HG02885 (cell line): ENCODE measurements around the gene C17orf107.
"Not testable (repeated sequence)": the region's sequence is repeated elsewhere in the genome, so short reads cannot be mapped to it uniquely, and the experiment has no call there.

Source experiments
- ATAC-seq: cut with Tn5 transposase; IDR thresholded peaks from one replicate; pipeline ENCODE4 v1.9.1; 2021; ENCODE audit warnings: mild to moderate bottlenecking; ENCODE audit not compliant: unreplicated experiment, poor library complexity

Gene C17orf107

GRCh38 chr17:4898351-4898750 lies 985 bp upstream of the C17orf107 start:
- ATAC-seq, result no peak

DNA sequence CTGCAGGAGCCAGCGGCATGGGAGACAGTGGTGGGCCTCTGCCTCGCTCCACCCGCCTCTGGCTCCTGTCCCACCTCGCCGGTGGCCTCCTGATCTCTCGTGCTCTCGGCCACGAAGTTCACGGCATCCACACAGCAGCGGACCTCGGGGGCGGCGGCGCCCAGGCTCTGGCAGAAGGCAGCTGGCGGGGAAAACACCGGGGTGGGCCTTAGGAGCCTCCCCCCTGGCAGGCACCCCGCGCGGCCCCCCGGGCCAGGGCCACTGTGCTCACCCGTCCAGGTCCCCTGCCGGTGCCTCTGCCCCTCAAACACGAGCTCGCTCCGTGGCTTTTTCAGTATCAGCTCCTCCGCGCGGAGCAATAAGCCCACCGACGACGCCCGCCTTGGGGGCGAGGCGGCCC lies 409 bp upstream of the C17orf107 start:
- ATAC-seq, result no peak

GRCh38 chr17:4900231-4901107 lies 1.1 kb downstream of the C17orf107 start:
- ATAC-seq, result no peak

- no peak for ATAC-seq
Measured at GRCh38 chr17:4901108-4901647, 1.8 kb downstream of the C17orf107 start.

DNA sequence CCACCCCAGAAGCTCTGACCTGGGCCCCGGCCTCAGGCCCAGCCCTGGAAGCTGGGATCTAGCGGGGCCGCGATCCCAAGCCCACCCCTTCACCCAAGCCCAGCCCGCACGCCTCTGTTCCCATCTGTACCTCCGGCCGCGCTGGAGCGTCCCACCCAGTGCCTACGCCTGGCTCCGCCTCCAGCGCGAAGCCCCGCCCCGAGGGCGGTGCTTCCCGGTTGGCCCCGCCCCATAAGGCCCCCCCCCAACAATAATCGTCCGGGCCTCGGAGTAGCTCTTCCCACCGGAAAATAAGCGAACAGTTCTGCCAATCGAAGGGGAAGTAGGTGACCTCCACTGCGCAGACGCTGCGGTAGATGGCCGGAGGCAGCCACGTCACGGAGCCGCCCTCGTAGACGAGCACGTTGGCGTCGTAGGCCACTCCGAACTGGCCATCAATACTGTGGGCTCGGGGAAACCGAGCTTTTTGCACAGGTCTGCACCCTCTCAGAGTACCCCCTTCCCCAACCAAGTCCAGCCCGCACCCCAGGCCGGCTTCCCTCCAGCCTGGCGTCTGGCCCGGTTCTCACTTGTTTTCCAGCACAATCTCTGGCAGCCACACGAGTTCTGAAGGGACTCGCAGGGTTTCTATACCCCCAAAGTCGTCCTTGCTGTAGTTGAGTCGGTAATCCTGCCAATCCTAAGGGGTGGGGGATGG lies 2.5 kb downstream of the C17orf107 start:
- ATAC-seq, result no peak

GRCh38 chr17:4902540-4902939 lies 3.2 kb downstream of the C17orf107 start:
- no peak for ATAC-seq

DNA sequence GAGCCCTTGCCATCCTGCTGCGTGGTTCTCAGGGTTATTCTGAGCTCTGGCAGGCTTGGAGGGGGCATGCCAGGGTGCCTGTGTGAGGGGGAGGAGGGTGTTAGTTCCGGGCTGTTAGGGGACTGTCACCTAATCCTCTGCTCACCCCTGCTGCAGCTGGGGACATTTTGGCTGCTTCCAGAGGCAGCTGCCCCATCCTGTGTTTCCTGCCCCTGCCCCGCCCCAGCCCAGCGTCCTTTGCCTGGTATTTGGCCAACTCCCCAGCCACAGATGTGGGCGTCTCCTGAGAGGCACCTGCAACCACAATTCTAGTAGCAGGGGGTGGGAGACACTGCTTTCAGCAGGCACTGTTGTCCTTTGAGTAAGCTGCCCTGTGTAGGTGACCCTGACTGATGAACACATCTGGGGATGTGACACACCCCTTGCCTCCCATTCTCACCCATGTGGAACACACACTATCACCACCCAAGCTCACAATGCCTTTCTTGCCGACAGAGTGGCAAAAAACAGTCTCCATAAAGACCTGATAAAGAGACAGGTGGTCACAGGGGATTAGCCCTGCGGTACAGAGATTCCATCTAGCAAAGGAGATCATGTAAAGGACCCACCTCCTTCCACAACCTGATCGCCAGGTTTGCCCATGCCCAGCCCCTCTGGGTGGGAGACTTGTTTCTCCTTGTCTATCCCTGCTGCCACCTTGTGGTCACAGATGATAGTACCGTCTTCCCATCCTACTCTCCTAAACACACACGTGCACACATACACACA lies 3.9 kb downstream of the C17orf107 start, which contains the start of gene CHRNE:
Gene CHRNE (minus strand): TSS at position 48 of the 768 bp plus-strand sequence. CDS start 35 bp downstream, at position 13.
- no peak for ATAC-seq

DNA sequence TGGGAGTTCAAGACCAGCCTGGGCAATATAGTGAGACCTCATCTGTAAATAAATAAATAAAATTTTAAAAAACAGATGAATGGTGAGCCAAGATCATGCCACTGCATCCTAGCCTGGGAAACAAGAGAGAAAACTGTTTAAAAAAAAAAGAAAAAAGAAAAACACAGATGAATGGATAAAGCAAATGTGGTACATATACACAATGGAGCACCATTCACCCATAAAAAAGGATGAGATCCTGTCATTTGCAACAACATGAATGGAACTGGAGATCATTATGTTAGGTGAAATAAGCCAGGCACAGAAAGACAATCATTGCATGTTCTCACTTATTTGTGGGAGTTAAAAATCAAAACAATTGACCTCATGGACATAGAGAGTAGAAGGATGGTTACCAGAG lies 7.3 kb downstream of the C17orf107 start:
- not testable (repeated sequence) for ATAC-seq

DNA sequence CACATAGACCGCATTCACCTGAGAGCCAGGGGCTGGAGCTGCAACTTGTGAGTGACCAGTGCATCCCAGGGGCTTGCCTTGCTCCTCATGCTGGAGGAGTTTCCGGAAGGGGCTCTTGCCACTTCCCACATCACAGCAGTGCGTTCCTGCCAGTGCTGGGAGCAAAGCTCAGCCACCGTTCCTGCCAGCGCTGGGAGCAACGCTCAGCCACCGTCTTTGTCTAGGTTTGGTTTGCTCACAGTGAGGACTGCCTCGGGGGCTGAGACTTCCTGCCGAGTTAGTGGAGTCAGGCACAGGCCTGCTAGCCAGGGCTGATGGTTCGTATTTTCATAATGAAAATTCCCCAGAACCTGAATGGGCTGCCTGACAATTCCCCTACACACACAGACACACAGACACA lies 9.0 kb downstream of the C17orf107 start:
- ATAC-seq, result no peak

DNA sequence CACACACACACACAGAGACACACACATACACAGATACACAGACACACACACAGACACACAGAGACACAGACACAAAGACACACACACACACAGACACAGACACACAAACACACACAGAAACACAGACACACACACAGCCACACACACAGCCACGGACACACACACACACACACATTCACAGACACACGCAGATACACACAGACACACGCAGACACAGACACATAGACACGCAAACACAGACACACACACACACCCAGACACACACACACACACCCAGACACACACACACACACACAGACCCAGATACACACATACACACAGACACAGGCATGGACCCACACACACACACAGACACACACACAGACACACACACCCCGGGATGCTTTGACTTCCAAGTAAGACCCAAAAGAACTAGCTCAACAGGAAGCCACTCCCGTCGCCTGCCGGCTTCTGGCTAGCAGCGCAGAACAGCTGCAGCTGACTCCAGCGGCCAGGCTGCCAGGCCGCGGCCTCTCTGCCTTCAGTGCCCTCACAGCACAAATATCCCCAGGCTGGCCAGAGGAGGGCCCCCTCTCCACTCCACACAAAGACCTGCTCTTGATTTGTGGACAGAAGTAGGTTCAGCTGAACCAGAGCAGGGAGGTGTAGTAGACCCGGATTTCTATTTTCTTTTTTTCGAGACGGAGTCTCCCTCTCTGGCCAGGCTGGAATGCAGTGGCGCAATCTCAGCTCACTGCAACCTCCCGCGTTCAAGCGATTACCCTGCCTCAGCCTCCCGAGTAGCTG lies 9.6 kb downstream of the C17orf107 start:
- ATAC-seq, result peak; percentile 49

DNA sequence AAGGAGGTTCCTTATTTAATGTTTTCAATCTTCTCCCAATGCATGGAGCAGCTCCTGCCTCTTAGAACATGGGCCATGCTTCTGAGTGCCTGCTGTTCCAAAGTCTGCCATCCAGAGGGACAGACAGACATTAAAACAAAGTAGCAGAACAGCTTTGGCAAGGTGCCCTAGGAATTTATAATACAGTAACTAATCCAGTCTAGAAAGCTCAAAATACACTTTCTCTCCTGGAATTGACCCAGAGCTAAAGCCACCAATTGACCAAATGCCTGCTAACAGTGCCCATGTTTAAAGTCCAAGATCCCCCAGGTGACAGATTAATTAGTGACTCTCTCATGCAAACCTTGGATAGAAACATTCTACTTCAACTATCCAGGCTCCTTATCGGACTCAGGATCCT lies 14.7 kb downstream of the C17orf107 start:
- no peak for ATAC-seq

- ATAC-seq, result not testable (repeated sequence)
Measured at GRCh38 chr17:4914551-4914950, 15.2 kb downstream of the C17orf107 start.

DNA sequence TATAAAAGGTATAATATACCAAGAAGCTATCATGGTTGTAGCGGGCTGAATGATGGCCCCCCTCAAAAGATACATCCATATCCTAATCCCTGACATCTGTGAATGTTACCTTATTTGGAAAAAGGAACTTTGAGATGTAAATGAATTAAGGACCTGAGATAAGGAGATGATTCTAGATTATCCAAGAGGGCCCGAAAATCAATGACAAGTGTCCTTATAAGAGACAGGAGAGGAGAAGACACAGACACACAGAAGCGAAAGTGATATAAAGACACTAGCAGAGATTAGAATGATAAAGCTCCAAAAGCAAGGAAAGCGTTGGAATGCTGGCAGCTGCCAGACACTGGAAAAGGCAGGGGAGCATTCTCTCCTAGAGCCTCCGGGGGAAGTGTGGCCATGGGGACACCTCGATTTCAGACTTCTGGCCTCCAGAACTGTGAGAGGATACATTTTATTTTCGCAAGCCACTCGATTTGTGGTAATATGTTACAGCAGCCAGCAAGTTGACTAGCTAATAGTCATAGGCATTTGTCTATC lies 20.2 kb downstream of the C17orf107 start:
- ATAC-seq, result no peak

DNA sequence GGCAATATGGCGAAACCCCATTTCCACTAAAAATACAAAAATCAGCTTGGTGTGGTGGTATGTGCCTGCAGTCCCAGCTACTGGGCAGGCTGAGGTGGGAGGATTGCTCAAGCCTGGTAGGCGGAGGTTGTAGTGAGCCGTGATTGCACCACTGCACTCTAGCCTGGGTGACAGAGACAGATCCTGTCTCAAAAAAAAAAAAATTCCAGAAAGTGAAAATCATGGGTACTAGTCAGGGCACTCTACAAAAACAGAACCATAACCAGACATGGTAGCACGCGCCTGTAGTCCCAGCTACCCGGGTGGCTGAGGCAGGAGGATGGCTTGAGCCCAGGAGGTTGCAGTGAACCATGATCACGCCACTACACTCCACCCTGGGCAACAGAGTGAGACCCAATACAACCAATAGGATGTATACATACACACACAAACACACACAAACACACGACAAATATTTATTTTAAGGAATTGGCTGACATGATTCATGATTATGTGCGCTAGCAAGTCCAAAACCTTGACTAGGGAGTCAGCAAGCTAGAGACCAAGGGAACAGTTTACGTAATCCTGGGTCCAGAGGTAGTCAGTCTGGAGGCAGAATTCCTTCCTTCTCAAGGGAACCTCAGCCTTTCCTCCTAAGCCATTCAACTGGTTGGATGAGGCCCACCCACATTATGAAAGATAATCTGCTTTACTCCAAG lies 21.2 kb downstream of the C17orf107 start:
- no peak for ATAC-seq

DNA sequence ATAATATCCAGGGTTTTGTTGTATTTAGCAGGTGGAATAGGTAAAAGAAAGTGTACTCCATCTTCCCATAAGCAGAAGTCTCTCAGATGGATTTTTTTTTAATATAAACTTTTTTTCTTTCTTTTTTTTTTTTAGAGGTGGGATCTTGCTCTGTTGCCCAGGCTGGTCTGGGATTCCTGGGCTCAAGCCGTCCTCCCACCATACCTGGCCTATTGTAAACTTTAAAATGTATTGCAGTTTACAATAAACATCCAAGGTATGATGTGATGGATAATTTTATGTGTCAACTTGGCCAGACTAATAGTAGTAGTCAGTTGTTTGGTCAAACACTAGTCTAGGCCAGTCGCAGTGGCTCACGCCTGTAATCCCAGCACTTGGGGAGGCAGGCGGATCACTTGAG lies 22.0 kb downstream of the C17orf107 start:
- no peak for ATAC-seq

GRCh38 chr17:4926577-4927335 lies 27.4 kb downstream of the C17orf107 start:
- ATAC-seq, result not testable (repeated sequence)

- no peak for ATAC-seq
Measured at GRCh38 chr17:4928881-4929280, 29.5 kb downstream of the C17orf107 start.

DNA sequence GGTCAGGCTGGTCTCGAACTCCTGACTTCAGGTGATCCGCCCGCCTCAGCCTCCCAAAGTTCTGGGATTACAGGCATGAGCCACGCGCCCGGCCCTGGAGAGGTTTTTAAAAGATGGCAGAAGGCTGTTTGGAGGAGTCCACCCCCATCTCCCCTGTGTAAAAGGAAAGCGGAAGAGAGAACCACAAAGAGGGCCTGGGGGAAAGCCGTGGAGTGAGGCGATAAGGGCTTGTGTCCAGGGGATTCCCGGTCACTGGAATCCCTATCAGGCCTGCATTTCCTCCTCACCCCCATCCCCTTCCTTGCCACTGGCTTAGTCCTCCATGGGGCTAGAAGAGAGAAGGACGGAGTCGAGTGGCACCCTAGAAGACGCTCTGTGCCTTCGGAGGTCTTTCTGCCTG lies 32.6 kb downstream of the C17orf107 start, which contains the start of gene GP1BA:
Gene GP1BA (plus strand): TSS at position 315 of the 400 bp plus-strand sequence. CDS start 328 bp downstream, outside the sequence.
- ATAC-seq, result no peak
